GM19043 (cell line): ENCODE data around the gene CTDNEP1.

ENCODE experiments used
- ATAC-seq: cut with Tn5 transposase; IDR thresholded peaks from one replicate; pipeline ENCODE4 v1.9.1; 2021; ENCODE audit warnings: low read depth; ENCODE audit not compliant: unreplicated experiment

CTDNEP1 gene

GRCh38 chr17:7251661-7252175, at the start of gene CTDNEP1:
CTDNEP1 (minus strand) TSS chr17:7251734; CDS start chr17:7251296, 438 bp downstream.
- ATAC-seq, result peak; percentile 76

GRCh38 chr17:7296189-7296861, 44.8 kb upstream of the CTDNEP1 start:
- no peak for ATAC-seq

DNA sequence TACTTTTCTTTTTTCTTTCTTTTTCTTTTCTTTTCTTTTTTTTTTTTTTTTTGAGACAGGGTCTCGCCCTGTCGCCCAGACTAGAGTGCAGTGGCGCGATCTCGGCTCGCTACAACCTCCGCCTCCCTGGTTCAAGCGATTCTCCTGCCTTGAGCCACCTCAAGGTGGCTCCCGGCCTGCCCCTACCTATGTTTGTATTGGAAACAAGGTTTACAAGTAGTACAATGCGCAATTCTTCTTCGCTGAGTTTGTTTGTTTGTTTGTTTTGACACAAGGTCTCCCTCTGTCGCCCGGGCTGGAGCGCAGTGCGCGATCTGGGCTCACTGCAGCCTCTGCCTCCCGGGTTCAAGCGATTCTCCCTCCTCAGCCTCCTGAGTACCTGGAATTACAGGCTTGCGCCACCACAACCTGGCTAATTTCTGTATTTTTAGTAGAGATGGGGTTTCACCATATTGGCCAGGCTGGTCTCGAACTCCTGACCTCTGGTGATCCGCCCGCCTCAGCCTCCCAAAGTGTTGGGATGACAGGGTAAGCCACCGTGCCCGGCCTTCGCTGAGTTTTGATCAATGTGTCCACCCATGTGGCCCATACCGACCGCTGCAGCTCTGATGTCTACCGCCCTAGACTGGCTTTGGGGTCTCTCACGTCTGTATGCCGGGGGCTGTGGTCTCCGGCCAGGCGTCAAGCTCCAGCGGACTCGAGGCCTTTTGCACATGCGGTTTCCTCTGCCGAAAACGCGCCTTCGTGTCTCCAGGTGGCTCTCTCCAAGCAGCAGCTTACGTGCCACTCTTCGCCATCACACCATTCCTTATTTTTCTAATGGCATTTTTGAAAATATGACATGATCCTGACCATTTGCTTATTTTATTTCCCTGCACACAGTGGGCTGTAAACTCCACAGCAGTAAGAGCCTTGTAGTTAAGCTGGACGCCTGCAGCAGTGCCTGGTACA, 44.0 kb upstream of the CTDNEP1 start:
- no peak for ATAC-seq

DNA sequence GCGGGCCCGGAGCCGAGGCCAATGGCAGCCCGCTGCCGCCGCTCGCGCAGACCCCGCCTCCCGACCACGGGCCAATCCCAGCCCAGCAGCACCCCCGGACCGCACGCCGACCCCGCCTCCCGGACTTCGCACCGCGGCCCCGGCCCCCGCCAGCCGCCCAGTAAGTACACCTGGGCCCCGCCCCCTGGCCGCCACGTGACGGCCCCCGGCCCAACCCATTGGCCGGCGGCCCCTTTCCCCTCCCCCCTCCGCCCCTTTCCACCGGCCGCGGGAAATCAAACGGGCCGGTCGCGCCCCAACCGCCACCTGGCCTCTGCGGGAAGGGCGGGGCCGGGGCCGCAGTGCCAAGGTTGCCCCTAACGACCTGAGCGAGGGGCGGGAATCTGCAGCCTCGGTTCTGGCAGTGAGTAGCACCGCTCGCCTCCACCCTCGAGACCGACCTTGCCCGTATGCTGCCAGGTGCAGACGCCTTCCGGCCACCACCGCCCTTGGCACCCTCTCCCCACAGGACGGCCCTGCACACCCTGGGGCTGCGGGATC, 43.1 kb upstream of the CTDNEP1 start, which contains the start of gene YBX2:
Gene YBX2, minus strand, starts transcription at position 26 of the 540 bp plus-strand sequence. CDS start 139 bp downstream, outside the sequence.
- ATAC-seq, result no peak

DNA sequence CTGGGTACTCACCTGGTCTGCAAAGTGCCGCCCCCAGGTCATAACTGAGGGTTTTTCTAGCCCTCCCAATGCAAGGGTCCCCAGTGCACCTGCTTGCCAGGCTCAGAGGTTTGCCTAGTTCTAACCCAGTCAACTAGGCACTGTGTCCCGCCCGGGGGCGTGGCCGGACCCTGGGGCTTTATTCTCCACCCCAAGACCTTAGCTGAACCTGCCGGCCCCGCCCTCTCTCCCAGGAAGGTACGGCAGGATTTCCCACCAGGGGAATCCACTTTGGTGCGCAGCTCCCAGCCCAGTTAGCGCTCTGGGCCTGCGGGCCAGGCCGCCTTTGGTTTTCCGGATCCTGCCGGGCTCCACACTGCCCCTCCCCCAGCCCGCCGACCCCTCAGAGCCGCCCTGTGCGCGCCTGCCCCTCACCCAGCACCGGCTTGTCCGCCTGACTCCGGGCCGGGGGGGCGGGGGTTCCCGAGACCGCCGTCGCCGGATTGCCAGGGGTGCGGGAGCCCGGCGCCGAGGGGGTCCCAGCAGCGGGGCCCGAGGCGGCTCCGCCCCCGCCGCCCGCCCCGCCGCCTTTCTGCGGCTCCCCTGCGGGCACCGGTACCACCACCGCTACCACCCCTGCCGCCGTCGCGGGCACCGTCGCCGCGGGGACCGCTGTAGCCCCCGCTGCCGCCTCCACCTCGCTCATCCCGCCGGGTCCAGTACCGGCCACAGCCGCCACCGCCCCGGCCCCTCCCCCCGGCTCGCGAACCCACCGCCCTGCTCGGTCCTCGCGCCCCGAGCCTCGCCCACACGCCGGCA, 42.5 kb upstream of the CTDNEP1 start:
- no peak for ATAC-seq

- no peak for ATAC-seq
These were observed 41.6 kb upstream of the CTDNEP1 start for GRCh38 chr17:7293159-7293558.

DNA sequence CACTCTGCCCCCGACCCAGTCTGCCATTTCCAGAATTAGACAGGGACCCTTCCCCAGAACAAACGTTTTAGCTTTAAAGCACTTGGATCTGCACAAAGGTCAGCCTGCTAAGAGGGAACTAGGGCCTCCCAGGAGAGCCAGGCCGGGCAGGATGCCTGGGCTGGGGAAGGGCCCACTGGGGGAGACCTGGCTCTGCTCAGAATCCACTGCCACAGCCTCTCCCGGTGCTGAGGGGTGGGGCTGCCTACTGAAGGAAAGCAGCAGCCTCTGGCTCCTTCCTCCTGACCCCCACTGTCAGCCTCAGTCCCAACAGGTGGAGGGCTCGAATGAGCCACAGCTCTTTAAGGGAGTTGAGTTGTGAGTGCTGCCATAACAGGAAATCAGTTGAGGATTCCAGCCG, 41.2 kb upstream of the CTDNEP1 start:
- no peak for ATAC-seq

GRCh38 chr17:7292194-7292593, 40.7 kb upstream of the CTDNEP1 start:
- no peak for ATAC-seq

DNA sequence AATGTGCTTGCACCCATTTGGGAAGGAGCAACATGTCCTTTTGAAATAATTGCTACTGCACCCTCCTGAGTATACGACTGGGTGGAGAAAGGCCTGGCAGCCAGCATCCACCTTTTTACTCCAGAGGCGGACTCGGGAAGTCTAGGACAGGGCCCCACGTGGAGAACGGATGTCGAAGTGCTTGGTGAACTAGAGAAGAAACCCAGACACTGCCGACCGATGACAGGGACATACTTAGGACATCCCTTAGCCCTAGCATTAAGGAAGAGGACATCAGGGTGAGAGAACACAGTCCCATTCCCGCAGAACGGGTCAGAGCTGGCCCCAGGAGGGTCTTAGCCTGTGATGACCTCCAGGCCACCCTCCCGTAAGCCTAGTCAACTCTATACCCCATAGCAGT, 39.2 kb upstream of the CTDNEP1 start:
- no peak for ATAC-seq

DNA sequence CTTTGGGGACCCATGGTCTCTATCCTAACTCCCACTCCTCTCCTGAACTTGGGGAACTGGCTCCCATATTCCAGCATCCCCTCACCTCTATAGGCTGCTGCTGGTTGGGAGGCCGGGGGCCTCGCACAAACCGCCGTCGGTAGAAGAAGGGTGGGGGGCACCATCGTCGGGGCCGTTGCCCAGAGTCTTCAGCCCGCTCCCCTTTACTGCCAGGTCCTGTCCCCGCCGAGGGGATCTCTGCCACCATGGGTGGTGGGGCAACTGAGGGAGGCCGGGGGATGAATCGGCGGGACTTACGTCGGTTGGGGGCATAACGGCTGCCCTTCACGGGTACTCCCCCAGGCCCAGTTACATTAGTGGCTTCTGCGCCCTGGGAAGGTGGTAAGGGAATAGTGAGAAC, 38.6 kb upstream of the CTDNEP1 start:
- no peak for ATAC-seq

GRCh38 chr17:7289256-7290032, 37.9 kb upstream of the CTDNEP1 start:
- ATAC-seq, result no peak

- ATAC-seq, result no peak
These were observed 34.1 kb upstream of the CTDNEP1 start for GRCh38 chr17:7285679-7286078.

- ATAC-seq, result no peak
These were observed 33.4 kb upstream of the CTDNEP1 start for GRCh38 chr17:7284911-7285310.

DNA sequence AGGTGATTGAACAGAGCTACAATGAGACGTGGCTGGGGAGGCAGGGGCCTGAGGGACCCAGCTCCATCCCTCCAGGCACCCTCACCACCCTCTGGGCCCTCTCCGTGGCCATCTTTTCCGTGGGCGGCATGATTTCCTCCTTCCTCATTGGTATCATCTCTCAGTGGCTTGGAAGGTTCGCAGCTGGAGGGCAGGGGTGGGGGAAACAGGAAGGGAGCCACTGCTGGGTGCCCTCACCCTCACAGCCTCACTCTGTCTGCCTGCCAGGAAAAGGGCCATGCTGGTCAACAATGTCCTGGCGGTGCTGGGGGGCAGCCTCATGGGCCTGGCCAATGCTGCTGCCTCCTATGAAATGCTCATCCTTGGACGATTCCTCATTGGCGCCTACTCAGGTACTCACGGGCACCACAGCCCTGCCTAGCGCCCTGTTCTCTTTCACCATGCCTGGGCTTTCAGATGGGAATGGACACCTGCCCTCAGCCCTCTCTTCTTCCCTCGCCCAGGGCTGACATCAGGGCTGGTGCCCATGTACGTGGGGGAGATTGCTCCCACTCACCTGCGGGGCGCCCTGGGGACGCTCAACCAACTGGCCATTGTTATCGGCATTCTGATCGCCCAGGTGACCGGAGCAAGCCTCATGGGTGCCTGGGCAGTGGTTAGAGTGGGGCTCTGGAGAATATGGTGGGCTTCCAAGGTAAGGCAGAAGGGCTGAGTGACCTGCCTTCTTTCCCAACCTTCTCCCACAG, 32.1 kb upstream of the CTDNEP1 start:
- no peak for ATAC-seq

- no peak for ATAC-seq
These were observed 31.3 kb upstream of the CTDNEP1 start for GRCh38 chr17:7282752-7283321.

DNA sequence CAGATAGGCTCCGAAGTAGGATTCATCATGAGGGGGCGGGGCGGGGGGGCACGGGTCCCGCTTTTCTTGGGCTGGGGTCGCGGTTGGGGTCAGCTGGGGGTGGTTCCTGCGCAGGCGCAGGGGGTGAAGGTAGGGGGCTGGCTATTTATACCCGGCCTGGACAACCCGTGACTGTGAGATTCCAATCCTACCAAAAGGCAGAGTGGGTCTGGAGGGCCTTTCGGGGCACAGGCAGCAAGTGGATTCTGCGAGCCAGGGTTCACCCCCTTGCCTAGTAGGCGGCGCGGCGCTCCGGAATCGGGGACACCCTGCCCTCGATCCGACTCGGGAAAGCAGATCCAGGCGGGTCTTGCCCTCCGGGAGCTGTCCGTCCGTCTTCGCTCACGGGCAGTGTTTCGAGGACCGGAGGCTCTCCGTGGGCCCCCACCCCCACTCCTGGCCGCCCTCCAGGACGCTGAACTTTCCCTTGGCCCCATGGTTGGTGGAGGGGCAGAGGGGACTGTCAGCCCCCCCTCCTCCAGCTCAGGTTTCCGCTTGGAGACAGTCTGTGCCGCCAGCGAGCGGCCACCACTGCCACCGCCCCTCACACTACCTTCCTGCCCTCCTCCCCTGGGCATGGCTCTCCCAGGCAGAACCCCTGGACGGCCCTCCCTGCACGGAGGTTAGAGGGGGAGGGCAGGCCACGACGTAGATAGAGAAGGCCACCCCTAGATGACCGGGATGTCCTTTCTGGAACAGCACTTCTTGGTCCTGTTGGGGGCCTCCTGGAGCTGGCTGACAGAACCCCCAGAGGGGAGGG, 30.6 kb upstream of the CTDNEP1 start:
- no peak for ATAC-seq

DNA sequence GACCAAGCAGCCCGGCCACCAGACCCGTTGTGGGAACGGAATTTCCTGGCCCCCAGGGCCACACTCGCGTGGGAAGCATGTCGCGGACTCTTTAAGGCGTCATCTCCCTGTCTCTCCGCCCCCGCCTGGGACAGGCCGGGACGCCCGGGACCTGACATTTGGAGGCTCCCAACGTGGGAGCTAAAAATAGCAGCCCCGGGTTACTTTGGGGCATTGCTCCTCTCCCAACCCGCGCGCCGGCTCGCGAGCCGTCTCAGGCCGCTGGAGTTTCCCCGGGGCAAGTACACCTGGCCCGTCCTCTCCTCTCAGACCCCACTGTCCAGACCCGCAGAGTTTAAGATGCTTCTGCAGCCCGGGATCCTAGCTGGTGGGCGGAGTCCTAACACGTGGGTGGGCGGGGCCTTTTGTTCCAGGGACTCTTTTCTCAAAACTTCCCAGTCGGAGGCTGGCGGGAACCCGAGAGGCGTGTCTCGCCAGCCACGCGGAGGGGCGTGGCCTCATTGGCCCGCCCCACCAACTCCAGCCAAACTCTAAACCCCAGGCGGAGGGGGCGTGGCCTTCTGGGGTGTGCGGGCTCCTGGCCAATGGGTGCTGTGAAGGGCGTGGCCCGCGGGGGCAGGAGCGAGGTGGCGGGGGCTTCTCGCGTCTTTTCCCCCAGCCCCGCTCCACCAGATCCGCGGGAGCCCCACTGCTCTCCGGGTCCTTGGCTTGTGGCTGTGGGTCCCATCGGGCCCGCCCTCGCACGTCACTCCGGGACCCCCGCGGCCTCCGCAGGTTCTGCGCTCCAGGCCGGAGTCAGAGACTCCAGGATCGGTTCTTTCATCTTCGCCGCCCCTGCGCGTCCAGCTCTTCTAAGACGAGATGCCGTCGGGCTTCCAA, 29.8 kb upstream of the CTDNEP1 start, which contains the start of gene SLC2A4:
Gene SLC2A4, plus strand, starts transcription at position 645 of the 879 bp plus-strand sequence. Its CDS starts 217 bp downstream, at position 862.
- no peak for ATAC-seq
